RPMI7951 (cell line): Measurements from ENCODE around the gene B3GALT6. TPM values are rescaled to one million over a fixed set of nuclear protein-coding genes. Genes with fewer than 3 reads are reported as not detected.

Source experiments
- total RNA-seq: library from RNA; depleted of rRNA; stranded (reverse); fragments of >200 nt; shearing (Covaris generic); gene quantifications from 2 replicates; pipeline ENCODE4 v1.2.3, GENCODE V29; 2014; rRNA removed

The B3GALT6 gene
- total RNA-seq, 1 experiment from 2014 or later = 13.9 TPM

Other genes starting within 250 kb of the B3GALT6 start
- 0.39 and 0.48 TPM in 2 replicates for gene HES4, start 232.1 kb upstream of the B3GALT6 start, total RNA-seq
- gene ISG15, start 218.7 kb upstream of the B3GALT6 start, total RNA-seq = 77.9 and 78.8 TPM in 2 replicates
- 42.8 and 64.0 TPM in 2 replicates for gene AGRN, start 212.1 kb upstream of the B3GALT6 start, total RNA-seq
- not detected in 2 replicates for gene RNF223, start 157.9 kb upstream of the B3GALT6 start, total RNA-seq
- 10.3 and 16.2 TPM in 2 replicates for gene C1orf159, start 116.1 kb upstream of the B3GALT6 start, total RNA-seq
- gene TTLL10, start 58.4 kb upstream of the B3GALT6 start, total RNA-seq = not detected in 2 replicates
- gene TNFRSF18, start 25.6 kb upstream of the B3GALT6 start, total RNA-seq = not detected in 2 replicates
- gene TNFRSF4, start 18.1 kb upstream of the B3GALT6 start, total RNA-seq = 0.10 TPM in 1 of 2 replicates, not detected in the other
- 74.4 and 80.5 TPM in 2 replicates for gene SDF4, start 236 bp upstream of the B3GALT6 start, total RNA-seq
- not detected in 2 replicates for gene C1QTNF12, start 14.5 kb downstream of the B3GALT6 start, total RNA-seq
- 54.3 and 61.9 TPM in 2 replicates for gene UBE2J2, start 41.6 kb downstream of the B3GALT6 start, total RNA-seq
- 0.39 and 0.84 TPM in 2 replicates for gene SCNN1D, start 48.2 kb downstream of the B3GALT6 start, total RNA-seq
- gene ACAP3, start 75.7 kb downstream of the B3GALT6 start, total RNA-seq = 10.3 and 19.1 TPM in 2 replicates
- 15.7 and 27.4 TPM in 2 replicates for gene PUSL1, start 76.4 kb downstream of the B3GALT6 start, total RNA-seq
- 62.6 and 75.4 TPM in 2 replicates for gene INTS11, start 92.4 kb downstream of the B3GALT6 start, total RNA-seq
- 18.7 and 23.9 TPM in 2 replicates for gene CPTP, start 92.6 kb downstream of the B3GALT6 start, total RNA-seq
- 0.48 and 0.68 TPM in 2 replicates for gene TAS1R3, start 99.0 kb downstream of the B3GALT6 start, total RNA-seq
- 24.0 and 36.5 TPM in 2 replicates for gene DVL1, start 117.2 kb downstream of the B3GALT6 start, total RNA-seq
- 4.0 and 4.1 TPM in 2 replicates for gene MXRA8, start 126.3 kb downstream of the B3GALT6 start, total RNA-seq
- 141 and 204 TPM in 2 replicates for gene AURKAIP1, start 143.0 kb downstream of the B3GALT6 start, total RNA-seq
- 62.8 and 66.2 TPM in 2 replicates for gene CCNL2, start 167.1 kb downstream of the B3GALT6 start, total RNA-seq
- gene MRPL20, start 175.1 kb downstream of the B3GALT6 start, total RNA-seq = 227 and 241 TPM in 2 replicates
- not detected in 2 replicates for gene ANKRD65, start 189.0 kb downstream of the B3GALT6 start, total RNA-seq
- 5.6 and 5.7 TPM in 2 replicates for gene VWA1, start 203.5 kb downstream of the B3GALT6 start, total RNA-seq
- gene ATAD3C, start 217.5 kb downstream of the B3GALT6 start, total RNA-seq = not detected in 2 replicates
- gene ATAD3B, start 239.5 kb downstream of the B3GALT6 start, total RNA-seq = 11.3 and 15.9 TPM in 2 replicates